SW 1271 (cell line): ENCODE measurements around the gene PIK3R3.
A peak's percentile ranks its signal among the peaks of the same experiment; 100 is the strongest.
"Not testable (repeated sequence)": the region's sequence is repeated elsewhere in the genome, so short reads cannot be mapped to it uniquely, and the experiment has no call there.

ENCODE experiments used
- DNase-seq, 2 experiments: peaks; one replicate each; lab custom pipeline; 2025; lab: John Stamatoyannopoulos, UW

The PIK3R3 gene

GRCh38 chr1:46102769-46103476 lies 29.5 kb downstream of the PIK3R3 start:
- DNase-seq = no peak

GRCh38 chr1:46099215-46099614 lies 33.2 kb downstream of the PIK3R3 start:
- DNase-seq = no peak

- no peak for DNase-seq
Observed at GRCh38 chr1:46098027-46098712, 34.3 kb downstream of the PIK3R3 start.

- no peak for DNase-seq
Observed at GRCh38 chr1:46097149-46097472, 35.3 kb downstream of the PIK3R3 start.

GRCh38 chr1:46096269-46097148 lies 35.9 kb downstream of the PIK3R3 start:
- DNase-seq = no peak

- not testable (repeated sequence) for DNase-seq
Observed at GRCh38 chr1:46095110-46095509, 37.3 kb downstream of the PIK3R3 start.

GRCh38 chr1:46094471-46095005 lies 37.9 kb downstream of the PIK3R3 start:
- DNase-seq = no peak

GRCh38 chr1:46093832-46094231 lies 38.6 kb downstream of the PIK3R3 start:
- DNase-seq = not testable (repeated sequence)

GRCh38 chr1:46087891-46088290 lies 44.5 kb downstream of the PIK3R3 start:
- DNase-seq = no peak

- no peak for DNase-seq
Observed at GRCh38 chr1:46086576-46086975, 45.9 kb downstream of the PIK3R3 start.

GRCh38 chr1:46084553-46085451 lies 47.6 kb downstream of the PIK3R3 start:
- peak in 1 of 2 experiments; percentile 5 for DNase-seq

GRCh38 chr1:46083579-46083978 lies 48.9 kb downstream of the PIK3R3 start:
- no peak for DNase-seq

- no peak for DNase-seq
Observed at GRCh38 chr1:46081619-46082018, 50.8 kb downstream of the PIK3R3 start.

- no peak for DNase-seq
Observed at GRCh38 chr1:46081206-46081605, 51.2 kb downstream of the PIK3R3 start.

GRCh38 chr1:46080257-46080656 lies 52.2 kb downstream of the PIK3R3 start:
- DNase-seq = no peak

GRCh38 chr1:46077644-46078043 lies 54.8 kb downstream of the PIK3R3 start:
- DNase-seq = no peak

GRCh38 chr1:46076343-46076742 lies 56.1 kb downstream of the PIK3R3 start:
- no peak for DNase-seq

- DNase-seq = no peak
Observed at GRCh38 chr1:46072975-46073374, 59.5 kb downstream of the PIK3R3 start.

- no peak for DNase-seq
Observed at GRCh38 chr1:46070164-46070814, 62.1 kb downstream of the PIK3R3 start.

- DNase-seq = no peak
Observed at GRCh38 chr1:46068525-46068924, 63.9 kb downstream of the PIK3R3 start.

GRCh38 chr1:46067652-46068051 lies 64.8 kb downstream of the PIK3R3 start:
- DNase-seq = no peak
